DMS53 (cell line): ENCODE measurements around the gene LDLRAD4.
"Not testable (repeated sequence)": the region's sequence is repeated elsewhere in the genome, so short reads cannot be mapped to it uniquely, and the experiment has no call there.

ENCODE experiments used
- DNase-seq: peaks from one replicate; lab custom pipeline; 2025; lab: John Stamatoyannopoulos, UW

The LDLRAD4 gene

GRCh38 chr18:13597068-13597467 lies 378.5 kb downstream of the LDLRAD4 start:
- DNase-seq: peak; percentile 27

GRCh38 chr18:13598591-13598990 lies 380.0 kb downstream of the LDLRAD4 start:
- DNase-seq: no peak

GRCh38 chr18:13599031-13599430 lies 380.5 kb downstream of the LDLRAD4 start:
- DNase-seq: no peak

DNA sequence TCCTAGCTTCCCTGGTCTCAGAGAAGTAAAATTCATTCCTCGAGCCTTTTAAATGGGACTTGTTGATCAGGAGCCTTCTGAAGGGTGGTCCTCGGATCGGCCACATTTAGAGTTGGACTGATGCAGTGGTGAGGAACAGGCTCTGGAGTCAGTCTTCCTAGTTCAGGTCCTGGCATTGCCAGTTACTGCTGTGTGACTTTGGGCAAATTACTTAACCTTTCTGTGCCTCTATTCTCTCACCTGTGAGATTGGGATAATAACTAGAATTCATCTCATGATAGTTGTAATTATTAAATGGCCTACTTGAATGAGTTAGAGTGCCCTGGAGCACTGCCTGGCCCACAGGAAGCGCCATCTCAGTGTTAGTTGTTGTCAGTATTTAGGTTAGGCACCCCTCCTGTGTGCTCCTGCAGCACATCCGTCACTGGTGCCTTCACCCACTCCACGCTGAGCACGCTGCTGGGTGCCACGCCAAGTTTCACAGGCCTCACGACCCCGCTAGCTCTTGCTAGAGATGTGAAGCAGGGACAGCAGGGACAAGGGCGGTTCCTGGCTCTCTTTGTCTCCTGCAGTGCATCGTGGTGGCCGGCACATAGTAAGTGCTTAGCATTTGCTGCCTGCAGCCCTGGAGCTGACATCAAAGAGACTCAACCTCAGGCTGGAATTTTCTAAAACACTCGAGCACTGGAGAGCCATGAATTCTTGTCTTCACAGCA lies 384.9 kb downstream of the LDLRAD4 start:
- no peak for DNase-seq

GRCh38 chr18:13604786-13605185 lies 386.2 kb downstream of the LDLRAD4 start:
- DNase-seq: no peak

DNA sequence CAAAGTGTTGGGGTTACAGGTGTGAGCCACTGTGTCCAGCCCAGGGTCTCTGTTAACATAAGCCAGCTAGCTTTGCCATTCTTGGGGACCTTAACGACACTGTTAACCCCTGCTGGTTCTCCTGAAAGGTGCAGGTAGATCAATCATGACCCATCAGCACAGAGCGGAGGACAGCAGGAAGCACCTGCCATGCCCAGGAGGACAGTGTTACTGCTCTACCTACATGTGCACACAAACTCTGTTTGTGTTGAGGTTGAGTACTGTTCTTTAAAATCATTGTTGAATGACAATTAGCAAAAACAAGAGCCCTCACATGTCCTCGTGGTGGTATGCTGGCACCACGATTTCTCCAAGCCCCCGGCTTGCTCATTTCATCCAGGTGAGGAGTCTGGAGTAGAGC lies 386.9 kb downstream of the LDLRAD4 start:
- no peak for DNase-seq

- DNase-seq: no peak
Measured at GRCh38 chr18:13605901-13606300, 387.3 kb downstream of the LDLRAD4 start.

GRCh38 chr18:13606604-13607254 lies 388.2 kb downstream of the LDLRAD4 start:
- no peak for DNase-seq

DNA sequence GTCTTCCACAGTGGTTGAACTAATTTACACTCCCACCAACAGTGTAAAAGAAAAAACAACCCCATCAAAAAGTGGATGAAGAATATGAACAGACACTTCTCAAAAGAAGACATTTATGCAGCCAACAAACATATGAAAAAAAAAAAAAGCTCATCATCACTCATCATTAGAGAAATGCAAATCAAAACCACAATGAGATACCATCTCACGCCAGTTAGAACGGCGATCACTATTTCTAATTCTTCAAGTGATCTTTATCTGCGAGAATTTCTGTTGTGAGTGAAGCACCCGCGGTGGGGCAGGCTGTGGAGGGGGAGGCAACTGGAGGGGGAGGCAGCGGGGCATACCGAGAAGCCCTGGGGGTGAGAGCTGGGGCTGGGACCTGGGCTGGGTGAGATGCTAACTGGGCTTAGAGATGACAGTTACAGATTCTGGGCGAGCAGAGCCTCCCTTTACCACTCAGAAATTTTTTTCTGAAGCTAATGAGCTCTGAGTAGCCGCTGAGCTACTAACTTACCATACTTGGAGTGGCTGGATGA lies 389.5 kb downstream of the LDLRAD4 start:
- not testable (repeated sequence) for DNase-seq

DNA sequence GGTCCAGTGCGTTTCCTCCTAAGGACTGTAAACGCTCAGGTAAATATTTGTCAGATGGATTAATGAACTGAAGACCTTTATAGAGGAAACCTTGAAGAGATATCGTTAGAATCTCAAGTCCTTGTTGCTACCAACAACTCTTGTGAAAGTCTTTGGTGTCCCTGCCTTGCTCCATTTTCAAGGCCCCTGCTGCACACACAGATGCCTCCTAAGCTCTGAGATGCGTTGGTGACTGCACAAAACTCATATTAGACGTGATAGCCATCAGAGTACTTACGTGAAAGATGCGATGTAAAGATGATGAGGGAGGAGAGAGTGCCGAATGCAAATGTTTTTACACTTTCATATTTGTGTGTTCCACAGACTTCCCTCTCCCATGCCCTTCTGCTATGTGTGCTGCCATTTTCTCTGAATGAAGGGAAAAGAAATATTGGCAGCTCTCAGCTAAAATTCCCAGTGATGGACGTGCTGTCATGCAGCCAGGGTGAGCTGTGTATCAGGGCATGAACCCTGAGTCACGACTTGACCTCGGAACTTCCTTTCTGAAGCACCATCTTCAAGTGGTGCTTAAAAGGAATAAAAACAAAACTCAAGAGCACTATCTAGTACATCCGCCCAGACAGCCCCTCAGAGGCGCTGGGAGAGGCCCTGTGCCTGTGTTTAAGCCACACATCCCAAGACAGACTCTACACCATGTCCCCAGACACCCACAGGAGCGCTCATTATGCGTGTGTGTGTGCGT lies 390.4 kb downstream of the LDLRAD4 start:
- DNase-seq: peak; percentile 56

- DNase-seq: no peak
Measured at GRCh38 chr18:13610555-13611141, 392.1 kb downstream of the LDLRAD4 start.

DNA sequence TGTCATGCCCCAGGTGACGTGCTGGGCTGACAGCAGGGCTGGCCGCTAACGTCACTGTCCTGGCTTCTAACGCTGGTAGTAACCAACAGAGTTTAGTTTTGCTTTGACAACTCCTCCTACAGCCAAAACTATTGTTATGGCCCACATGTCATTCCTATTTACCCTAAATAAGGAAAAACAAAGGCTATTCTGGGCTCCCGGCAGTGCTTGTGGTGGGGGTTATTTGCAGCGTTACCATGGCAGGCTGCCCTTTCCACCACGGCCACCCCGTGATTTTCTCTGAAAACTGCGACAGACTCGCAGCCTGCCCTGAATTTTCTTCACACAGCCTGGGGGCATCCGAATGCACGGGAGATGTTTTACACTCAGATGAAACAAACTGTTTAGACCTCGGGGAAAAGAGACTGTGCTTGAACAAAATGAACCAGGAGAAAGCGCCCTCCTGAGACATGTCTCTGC lies 392.6 kb downstream of the LDLRAD4 start:
- DNase-seq: peak; percentile 26

GRCh38 chr18:13611601-13612195 lies 393.1 kb downstream of the LDLRAD4 start:
- DNase-seq: no peak

DNA sequence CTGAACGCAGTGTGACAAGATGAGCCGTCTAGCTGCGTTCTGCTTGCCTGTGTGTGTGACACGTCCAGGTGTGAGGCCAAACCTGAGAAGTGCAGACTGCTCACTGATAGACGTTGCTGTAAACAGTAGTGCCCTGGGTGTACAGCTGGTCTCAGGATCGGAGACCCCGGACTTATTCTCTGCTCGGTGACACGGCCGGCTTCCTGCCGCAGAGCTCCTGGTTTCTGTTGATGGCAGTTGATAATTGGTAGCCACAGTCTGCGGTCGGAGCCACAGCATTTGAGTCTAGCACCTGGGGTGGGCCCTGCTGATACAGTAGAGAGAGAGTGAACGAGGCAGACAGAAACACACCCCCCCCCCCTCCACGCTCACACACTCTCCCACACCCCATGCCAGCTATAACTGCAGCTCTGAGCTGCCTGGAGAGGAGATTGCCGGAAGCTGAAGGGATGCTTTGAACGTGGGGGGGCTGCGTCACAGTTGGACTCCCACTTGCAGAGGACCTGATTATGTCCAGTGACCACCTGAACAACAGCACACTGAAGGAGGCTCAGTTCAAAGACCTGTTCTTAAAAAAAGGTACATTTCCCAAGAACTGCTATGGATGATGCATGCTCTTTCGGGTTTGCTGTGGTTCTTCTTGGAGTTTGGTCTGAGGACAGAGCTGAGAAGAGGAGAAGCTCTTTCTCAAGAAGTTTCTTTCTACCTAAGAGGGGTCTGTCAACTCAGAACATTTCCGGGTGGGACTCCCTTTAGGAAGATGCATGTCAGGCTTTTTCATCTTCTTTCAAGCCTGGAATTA lies 393.8 kb downstream of the LDLRAD4 start:
- DNase-seq: no peak

DNA sequence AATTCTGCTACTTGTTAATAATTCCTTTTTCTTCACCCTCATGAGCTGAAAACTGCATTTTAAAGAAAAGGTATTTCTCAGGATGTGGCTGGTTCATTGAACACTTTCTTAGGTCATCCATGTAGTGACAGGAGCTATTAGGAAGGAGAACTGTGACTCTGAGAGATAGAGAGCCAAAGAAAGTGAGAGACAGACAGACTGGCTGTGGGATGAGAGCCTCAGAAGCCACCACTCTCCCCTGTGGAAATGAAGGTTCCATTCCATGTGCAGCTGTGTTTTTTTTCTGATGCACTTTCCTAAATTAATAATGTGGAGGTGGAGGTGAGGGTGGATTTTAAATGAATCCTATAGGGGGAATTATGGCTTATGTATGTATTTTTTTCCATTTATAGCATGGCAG lies 394.5 kb downstream of the LDLRAD4 start:
- DNase-seq: no peak

DNA sequence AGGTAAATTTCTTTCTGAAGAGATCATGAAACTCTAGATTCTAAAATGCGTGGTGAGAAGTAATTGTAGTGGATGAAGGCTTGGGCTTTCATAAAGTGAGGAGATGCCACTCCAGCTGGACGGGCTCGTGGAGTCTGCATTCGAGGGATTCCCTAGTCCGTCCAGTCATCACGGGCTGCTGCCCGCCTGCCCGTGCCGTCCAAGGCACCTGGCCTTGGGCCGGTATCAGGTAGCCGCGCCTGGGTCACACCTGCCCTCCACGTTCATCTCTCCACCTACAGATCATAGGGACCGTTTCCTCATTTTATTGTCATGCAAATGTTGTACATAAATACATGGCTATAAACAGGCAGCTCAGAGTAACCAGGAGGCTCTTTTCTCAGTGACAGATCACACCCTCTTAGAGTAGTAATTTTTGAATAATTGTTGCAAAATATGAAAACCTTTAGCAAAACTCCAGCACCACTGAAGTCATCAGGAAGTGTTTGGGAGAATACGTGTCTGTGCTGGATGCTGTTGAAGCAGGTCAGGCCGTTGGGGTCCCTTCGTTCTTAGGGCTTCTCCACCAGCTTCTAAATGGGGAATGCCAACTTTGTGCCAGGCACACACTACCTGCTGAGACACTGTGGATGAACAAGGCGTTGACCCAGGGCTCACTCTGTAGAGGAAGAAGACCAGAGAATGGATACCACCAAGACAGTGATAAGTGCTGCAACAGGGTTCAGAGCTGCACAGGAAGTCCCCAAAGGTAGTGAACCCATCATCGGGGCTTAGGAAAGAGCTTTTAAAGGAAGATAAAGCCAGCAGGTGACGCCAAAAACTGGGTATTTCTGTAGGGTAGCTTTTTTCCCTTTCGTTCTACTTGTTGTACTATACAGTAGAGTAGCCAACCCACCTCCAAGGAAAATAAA lies 395.3 kb downstream of the LDLRAD4 start:
- DNase-seq: no peak

- no peak for DNase-seq
Measured at GRCh38 chr18:13614641-13615288, 396.2 kb downstream of the LDLRAD4 start.

DNA sequence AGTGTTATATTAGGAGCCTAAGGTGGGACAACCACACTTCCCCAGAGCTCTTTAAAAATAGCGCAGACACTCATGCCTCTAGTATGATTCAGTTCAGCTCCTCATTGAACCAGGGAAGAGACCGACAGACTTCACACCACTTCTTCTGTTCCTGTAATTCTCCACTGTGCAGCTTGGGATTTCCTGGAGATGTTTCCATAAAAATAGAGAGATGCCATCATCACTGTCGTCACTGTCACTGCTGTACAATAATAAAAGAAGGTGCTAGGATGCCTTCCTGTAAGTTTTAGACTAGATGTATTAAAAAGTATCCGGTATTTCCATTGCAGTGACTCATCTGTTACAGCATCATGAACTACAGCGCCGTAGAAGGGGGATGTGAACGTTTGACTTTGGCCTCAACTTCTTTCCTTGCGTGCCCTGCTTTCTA lies 396.9 kb downstream of the LDLRAD4 start:
- DNase-seq: no peak

- no peak for DNase-seq
Measured at GRCh38 chr18:13616041-13616440, 397.5 kb downstream of the LDLRAD4 start.
